OCI-M2 (cell line): ENCODE data around the gene PYHIN1.
"Not testable (repeated sequence)": the region's sequence is repeated elsewhere in the genome, so short reads cannot be mapped to it uniquely, and the experiment has no call there.

Experiments used
- DNase-seq: peaks from one replicate; lab custom pipeline; 2025; ENCODE audit not compliant: unreplicated experiment; lab: John Stamatoyannopoulos, UW

Gene PYHIN1

DNA sequence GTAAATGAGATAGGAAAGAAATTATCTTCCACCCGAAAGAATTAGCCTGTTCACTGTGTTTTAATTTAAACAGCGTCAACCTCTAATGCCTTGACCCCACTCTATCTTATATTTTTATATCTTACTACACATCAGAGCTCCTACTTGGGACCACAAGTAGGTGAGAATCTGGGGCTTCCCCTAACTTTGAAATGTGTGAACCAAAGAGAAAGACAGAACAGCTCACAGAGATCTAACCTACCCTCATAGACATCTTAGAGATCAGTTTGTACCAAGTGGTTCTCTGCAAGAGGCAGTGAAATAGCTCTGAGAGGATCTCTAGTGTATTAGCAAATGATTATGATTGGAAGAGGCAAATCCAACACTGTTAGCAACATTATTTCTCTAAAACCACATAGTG is 47.4 kb downstream of the PYHIN1 start:
- no peak for DNase-seq

DNA sequence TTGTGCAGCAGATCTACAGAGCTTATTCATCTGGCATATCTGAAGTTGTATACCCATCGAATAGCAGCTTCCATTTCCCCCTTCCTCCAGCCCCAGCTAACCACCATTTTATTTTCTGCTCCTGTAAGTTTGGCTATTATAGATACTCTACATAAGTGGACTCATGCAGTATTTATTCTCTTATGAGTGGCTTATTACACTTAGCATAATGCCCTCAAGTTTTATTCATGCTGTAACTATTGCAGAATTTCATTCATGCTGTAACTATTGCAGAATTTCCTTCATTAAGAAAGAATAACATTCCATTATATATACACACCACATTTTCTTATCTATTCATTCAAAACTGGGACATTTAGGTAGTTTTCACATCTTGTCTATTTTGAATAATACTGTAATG is 47.9 kb downstream of the PYHIN1 start:
- no peak for DNase-seq

DNA sequence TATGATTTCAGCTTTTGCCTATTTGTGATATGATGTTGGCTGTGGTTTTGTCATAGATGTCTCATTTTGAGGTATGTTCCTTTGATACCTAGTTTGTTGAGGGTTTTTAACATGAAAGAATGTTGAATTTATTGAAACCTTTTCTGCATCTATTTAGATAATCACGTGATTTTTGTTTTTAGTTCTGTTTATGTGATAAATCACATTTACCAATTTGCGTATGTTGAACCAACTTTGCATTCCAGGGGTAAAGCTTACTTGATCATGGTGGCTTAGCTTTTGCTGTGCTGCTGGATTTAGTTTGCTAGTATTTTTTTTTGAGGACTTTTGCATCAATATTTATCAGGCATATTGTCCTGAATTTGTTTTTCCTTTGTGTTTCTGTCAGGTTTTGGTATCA is 51.9 kb downstream of the PYHIN1 start:
- DNase-seq: no peak

DNA sequence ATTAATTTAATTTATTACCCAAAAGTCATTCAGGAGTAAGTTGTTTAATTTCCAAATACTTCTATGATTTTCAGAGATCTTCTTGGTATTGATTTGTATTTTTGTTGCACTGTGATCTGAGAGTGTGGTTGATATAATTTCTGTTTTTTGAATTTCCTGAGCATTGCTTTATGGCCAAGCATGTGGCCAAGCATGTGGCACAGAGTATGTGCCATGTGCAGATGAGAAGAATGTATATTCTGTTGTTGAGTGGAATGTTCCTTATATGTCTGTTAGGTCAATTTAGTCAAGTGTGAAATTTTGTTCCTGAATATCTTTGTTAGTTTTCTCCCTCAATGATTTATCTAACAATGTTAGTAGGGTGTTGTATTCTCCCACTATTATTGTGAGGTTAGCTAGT is 53.0 kb downstream of the PYHIN1 start:
- DNase-seq: no peak

DNA sequence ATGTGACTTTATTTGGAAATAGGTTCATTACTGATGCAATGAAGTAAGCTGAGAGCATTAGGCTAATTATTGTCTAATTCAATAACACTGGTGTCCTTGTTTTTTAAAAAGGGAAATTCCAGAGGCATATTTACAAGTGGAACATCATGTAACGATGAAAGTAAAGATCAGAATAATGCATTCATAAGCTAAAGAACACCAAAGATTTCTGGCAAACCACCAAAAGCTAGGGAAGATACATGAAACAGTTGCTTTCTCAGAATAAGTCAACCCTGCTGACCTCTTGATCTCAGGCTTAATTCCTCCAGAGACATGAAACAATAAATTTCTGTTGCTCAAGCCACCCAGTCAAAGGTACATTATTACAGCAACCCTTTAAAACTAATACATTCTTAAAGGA is 58.1 kb downstream of the PYHIN1 start:
- DNase-seq: no peak

DNA sequence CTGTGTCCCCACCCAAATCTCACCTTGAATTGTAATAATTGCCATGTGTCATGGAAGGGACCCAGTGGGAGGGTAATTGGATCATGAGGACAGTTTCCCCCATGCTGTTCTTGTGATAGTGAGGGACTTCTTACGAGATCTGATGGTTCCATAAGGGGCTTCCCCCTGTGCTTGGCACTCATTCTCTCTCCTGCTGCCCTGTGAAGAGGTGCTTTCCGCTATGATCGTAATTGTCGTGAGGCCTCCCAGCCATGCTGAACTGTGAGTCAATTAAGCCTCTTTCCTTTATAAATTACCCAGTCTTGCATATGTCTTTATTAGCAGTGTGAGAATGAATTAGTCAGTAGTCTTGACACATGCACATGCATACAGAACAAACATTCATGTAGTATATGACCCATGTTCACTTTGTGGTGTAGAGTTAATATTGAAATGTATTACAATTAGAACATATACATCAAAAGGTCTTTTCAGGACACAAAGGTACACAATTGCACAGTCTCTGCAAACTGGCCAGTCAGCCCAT is 61.5 kb downstream of the PYHIN1 start:
- DNase-seq: no peak

DNA sequence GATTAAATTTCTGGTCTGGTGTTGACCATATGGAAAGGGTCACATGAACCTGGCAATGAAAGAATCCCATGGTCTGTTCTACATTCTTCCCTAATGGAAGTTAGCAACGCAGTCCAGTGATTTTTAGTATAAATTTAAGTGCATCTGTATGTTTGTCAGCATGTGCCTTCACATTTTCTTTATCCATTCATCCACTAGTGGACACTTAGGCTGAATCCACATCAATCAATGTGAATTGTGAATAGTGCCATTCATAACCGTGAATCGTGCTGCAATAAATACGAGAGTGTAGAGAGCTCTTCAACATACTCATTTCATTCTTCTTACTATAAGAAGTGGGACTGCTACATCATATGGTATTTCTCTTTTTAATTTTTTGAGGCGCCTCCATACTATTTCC is 65.6 kb downstream of the PYHIN1 start:
- no peak for DNase-seq

DNA sequence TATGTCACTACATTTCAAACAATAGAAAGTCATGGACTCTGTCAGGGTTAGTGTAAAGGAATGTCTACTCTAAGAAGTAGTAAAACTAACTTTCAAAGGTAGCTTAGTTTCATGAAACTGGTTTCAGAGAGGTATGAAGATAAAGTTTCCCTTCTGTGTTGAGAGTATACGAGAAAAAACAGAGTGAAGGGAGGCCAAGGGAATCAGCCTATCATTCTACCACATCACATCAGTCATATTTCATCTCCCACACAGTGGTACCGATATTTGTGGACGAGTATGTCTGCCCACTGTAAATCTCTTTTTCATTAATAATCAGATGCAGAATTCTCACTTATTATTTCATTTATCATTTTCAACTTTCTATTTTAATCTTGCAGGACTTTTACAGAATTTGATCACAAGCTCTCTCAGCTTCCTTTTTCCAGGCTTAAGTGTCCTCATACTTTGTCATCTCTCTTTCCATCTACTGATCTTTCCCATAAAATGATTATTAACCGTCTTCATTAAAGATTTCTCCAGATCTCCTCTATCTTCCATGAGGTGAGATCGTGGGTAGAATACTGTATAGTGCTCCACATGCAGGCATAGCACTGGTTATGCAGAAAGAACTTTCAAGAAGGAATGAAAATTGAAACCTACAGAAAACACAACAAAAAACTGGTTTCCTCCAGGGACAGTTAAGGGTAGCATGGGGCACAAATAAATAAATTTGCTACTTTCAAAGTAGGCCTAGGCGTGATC is 66.9 kb downstream of the PYHIN1 start:
- DNase-seq: no peak

DNA sequence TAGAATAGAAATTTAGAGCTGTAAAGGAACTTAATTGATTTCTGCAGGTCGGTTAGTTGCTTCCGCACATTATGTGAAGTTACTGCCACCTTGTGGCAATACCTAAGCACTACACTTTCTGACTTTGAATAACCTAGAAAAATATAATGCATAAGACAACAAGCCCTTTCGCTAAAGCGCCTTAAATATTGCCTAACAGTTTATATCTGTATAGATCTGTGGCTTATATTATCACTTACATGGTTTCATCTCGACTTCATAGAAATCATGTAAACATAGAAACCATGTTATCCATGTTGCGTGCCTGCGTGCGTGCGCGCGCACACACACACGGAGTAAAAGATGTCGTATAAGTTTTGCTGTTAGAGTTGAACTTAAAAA is 67.4 kb downstream of the PYHIN1 start:
- no peak for DNase-seq

DNA sequence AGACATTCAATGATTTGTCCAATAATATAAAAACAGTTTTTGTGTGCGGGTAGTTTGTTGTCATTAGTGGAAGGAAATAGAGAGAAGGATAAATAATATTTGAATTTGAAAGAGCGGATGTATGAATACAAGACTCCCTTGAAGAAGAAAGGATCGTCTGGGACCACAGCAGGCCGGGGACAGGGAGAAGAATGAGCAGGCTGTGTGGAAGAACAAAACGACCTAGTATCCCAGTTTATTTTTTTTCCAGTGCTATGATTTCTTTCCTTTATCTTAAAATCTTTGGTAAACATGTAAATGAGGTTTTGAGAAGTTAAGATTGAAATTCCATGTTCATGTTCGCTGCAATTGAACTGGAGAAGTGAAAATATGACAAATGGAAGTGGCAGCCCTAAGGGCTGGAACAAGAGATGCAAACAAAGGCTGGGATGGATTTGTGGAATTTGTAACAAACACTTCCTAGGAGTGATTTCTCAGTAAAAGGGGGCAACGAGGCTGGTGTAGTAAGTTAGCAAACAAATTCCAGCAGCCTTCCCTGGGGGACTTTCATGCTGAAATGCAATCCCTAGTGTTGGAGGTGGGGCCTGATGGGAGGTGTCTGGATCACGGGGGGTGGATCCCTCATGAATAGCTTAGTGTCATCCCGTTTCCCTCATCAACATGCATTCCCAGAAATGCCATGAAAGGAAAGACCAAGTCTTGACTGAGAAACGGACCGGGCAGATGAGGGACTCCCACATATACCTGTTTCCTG is 68.1 kb downstream of the PYHIN1 start:
- no peak for DNase-seq

DNA sequence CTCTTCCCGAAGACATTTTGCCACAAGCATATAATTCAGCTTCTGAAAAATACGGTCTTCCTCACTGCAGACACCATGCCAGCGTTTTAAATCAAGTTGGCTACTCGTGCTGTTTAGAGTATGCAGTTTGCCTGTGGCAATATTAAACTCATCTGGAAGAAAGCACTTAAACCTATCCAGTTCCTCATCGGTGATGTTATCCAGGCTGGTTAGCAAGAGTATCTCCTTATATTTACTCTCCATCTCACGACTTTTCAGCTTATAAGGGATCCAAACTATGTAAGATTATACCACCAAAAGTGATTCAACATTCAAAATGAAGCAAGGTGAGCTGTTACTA is 68.7 kb downstream of the PYHIN1 start:
- DNase-seq: no peak

DNA sequence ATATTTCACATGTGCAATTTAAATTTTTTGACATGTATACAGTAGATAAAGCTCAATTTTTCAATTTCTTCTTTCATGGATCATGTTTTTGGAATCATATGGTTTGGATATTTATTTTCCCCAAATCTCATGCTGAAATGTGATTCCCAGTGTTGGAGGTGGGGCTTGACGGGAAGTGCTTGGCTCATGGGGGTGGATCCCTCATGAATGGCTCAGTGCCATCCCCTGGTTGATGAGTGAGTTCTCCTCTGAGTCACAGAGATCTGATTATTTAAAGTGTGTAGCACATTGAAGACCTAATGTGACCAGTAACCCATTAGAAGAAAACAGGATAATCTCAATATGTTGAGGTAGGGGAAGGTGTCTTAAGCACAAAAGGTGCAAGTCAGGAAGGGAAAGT is 69.3 kb downstream of the PYHIN1 start:
- DNase-seq: no peak

DNA sequence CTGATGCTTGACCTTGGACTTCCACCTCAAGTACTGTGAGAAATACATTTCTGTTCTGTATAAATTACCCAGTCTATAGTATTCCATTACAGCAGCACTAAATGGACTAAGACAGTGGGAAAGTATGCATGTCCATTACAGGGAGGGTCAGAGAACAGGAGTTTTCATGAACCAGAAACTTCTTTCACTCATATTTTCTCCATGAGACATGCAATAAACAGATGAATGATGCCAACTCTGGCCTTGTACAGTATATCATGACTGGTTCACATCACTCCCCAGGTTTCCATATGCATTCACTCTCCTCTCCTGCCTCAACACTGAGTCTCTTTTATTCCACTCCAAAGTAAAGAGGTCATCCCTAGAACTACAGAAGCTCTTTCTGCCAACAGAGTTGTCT is 73.8 kb downstream of the PYHIN1 start:
- no peak for DNase-seq

DNA sequence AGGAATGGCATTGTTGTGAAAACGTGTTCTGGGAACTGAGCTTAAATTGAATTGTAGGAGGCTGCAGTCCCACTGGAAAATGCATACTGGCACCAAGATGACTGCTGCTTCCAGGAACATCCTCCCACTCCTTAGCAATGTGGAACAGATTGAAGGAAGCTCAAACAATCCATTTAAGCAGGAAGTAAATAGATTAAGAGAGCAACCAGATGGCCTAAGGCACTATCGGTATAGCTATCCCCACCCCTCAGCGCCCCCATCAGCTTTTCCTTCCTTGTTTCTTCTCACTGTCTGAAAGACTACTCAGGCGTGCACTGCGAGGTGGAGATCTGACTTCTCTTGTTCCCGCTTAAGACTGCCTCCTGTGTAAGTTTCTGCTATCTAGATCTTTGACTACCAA is 74.3 kb downstream of the PYHIN1 start:
- no peak for DNase-seq

DNA sequence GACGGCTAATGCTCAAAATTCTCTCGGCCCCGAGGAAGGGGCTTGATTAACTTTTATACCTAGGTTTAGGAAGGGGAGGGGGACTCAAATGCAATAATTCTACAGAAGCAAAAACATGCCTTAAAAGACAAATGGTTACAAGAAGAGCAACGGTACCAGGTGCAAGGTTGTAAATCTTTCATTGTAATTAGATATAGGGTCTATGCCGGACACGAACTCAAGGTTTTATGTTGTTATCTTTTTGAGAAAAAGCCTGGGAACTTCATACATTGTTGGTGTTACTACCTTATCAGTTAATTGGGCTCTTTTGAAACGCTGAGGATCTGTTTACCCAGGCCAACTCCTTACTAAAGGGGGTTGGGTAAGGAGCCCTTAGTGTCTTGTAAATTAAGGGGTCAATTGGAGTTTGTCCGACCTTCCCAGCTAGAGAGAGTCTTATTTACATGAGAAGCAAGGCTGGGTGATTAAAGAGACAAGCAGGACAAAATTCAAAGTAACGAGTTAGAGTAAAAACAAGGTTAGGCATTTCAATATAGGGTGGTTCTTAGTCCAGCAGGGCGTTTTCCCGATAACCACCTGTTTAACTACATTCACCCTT is 75.0 kb downstream of the PYHIN1 start:
- not testable (repeated sequence) for DNase-seq

DNA sequence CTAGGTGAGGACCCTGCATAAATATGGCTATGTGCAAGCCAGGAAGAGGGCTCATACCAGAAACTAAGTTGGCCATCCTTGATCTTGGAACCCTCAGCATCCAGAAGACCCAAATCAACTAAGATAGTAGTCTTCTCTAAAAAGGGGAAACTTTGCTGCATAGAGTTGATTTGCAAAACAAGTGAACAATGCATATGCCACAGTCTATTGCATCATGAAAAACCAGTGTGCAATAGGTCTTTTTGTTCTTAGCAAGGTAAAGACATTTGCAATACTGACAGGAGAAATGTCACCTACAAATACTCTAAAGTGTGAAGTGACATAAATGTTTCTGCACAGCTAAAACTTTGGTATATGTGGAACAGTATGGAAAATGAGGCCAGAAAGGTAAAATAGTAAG is 76.4 kb downstream of the PYHIN1 start:
- DNase-seq: no peak

DNA sequence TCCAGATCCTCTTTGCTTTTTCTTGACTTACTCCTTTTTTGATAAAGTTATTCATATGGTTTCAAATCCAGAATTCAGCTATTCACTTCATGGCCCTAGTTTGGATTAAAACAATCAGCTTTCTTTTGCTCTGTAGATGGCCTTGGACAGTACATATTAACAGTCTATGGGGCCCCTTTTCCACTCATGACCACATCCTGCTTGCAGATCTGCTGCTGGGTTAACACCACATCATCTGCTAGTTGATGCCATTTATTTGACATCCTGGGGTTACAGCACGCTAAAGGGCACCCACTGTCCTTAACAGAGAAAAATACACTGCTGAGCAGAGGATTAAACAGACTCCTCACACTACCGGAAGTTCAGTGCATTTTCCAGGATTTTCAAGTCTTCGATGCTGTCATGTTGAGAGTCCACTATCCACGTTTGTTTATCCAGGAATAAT is 77.4 kb downstream of the PYHIN1 start:
- no peak for DNase-seq

DNA sequence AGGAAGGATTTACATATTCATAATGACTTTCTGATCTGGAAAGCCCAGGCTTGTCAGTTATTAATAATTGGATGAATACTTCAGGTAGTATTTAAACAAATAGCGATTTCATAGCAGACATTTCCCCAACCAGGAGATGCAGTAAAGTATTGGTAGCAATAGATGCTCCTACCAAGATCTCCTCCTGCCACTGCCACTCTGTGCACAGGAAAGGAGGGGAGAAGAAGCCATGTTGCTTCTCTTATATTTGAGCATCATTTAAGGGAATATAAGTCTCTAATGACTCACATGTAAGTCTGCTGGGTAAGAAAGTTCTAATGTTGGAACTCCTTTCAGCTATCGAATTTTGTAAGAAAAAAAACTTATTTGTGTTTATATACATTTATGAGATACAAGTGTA is 77.9 kb downstream of the PYHIN1 start:
- no peak for DNase-seq

DNA sequence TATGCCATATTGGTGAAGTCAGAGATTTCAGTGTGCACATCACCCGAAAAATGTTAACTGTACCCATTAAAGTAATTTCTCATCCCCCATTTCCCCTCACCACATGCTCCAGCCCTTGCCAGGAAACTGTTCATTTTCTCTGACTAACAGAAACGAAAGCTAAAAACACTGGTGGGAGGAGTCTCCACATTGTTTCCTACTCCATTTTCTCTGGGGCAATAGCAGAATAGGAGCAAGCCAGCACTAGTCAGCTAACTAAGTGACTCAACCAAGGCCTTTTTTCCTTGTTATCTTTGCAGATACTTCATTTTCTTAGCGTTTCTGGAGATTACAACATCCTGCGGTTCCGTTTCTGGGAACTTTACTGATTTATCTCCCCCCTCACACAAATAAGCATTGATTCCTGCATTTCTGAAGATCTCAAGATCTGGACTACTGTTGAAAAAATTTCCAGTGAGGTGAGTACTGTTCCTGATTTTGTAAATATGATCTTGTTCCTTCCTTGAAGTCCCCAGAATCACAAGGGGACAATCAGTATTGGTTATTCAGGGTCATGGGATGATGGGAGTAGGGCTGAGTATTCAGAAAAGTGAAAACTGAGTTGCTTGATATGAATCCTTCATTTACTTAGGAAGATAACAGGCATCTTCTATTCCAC is 78.5 kb downstream of the PYHIN1 start, which contains the start of gene IFI16:
Gene IFI16 (plus strand): TSS at position 204 of the 658 bp plus-strand sequence. CDS start 4,774 bp downstream, outside the sequence.
- peak; percentile 10 for DNase-seq

DNA sequence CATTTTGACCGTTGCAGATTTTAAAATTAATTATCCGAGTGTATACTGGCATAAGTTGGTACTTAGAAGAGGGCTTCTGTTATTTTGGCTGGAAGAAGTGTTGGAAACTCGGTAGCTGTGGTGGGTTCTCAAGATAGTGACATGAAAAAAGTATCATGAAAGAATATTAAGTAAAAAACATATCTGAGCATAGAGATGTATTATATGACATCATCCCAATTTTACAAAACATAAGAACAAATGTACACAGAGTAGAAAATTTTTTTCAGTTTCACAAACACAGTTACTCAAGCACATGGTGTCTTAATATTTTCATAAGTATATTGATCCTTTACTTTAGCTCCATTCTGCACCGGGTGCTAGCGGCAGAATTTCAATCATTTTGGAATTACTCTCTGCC is 79.0 kb downstream of the PYHIN1 start:
- DNase-seq: no peak

DNA sequence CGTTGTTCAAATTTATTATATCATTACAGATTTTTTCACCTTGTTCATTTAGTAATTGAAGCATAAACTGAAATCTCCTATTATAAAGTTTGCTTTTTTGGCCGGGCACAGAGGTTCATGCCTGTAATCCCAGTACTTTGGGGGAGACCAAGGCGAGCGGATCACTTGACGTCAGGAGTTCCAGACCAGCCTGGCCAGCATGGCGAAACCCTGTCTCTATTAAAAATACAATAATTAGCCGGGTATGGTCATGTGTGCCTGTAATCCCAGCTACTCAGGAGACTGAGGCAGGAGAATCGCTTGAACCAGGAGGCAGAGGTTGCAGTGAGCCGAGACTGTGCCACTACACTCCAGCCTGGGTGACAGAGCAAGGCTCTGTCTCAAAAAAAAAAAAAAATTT is 79.6 kb downstream of the PYHIN1 start:
- DNase-seq: not testable (repeated sequence)
